Measurements from ENCODE around the gene ECEL1.

ECEL1 gene

GRCh38 chr2:232522623-232523401, 35.2 kb upstream of the ECEL1 start:
- no peak for DNase-seq

GRCh38 chr2:232521959-232522622, 34.5 kb upstream of the ECEL1 start:
- peak; percentile 66 for DNase-seq

GRCh38 chr2:232521098-232521497, 33.5 kb upstream of the ECEL1 start:
- no peak for DNase-seq

- no peak for DNase-seq
These were observed 32.9 kb upstream of the ECEL1 start for GRCh38 chr2:232520489-232520888.

- DNase-seq, result no peak
These were observed 32.2 kb upstream of the ECEL1 start, which contains the start of gene PRSS56 for GRCh38 chr2:232519581-232520438. PRSS56 (plus strand) TSS chr2:232520388; CDS start chr2:232520599, 211 bp downstream.

- DNase-seq, result no peak
These were observed 31.2 kb upstream of the ECEL1 start for GRCh38 chr2:232518844-232519243.

GRCh38 chr2:232516551-232516950, 28.9 kb upstream of the ECEL1 start:
- no peak for DNase-seq

- DNase-seq, result no peak
These were observed 28.0 kb upstream of the ECEL1 start for GRCh38 chr2:232515639-232516038.

- DNase-seq, result no peak
These were observed 25.7 kb upstream of the ECEL1 start for GRCh38 chr2:232513353-232513752.

GRCh38 chr2:232512602-232513001, 25.0 kb upstream of the ECEL1 start:
- no peak for DNase-seq

GRCh38 chr2:232511336-232511890, 23.8 kb upstream of the ECEL1 start:
- DNase-seq, result no peak

- DNase-seq, result no peak
These were observed 20.6 kb upstream of the ECEL1 start for GRCh38 chr2:232508251-232508650.

- no peak for DNase-seq
These were observed 19.1 kb upstream of the ECEL1 start for GRCh38 chr2:232506709-232507108.

GRCh38 chr2:232505856-232506255, 18.2 kb upstream of the ECEL1 start:
- DNase-seq, result no peak

GRCh38 chr2:232504438-232504837, 16.8 kb upstream of the ECEL1 start:
- no peak for DNase-seq

GRCh38 chr2:232503809-232504323, 16.2 kb upstream of the ECEL1 start:
- no peak for DNase-seq

- DNase-seq, result peak; percentile 17
These were observed 15.5 kb upstream of the ECEL1 start for GRCh38 chr2:232502911-232503808.

- DNase-seq, result no peak
These were observed 14.9 kb upstream of the ECEL1 start for GRCh38 chr2:232502511-232502910.

GRCh38 chr2:232501794-232502390, 14.3 kb upstream of the ECEL1 start:
- no peak for DNase-seq

GRCh38 chr2:232501331-232501771, 13.7 kb upstream of the ECEL1 start:
- no peak for DNase-seq

GRCh38 chr2:232498452-232498851, 10.8 kb upstream of the ECEL1 start:
- no peak for DNase-seq

Data from CD4-positive, alpha-beta T cell treated with Interleukin-12 subunit alpha and Interleukin-12 subunit beta, for 1 hour (primary cell).